NB4 (cell line): ENCODE measurements around the gene RIC8B.

ENCODE experiments used
- CTCF ChIP-seq: IDR thresholded peaks from one replicate; pipeline ENCODE4 v1.5.1; 2012; ENCODE audit warnings: low read depth, low read length
- MAX ChIP-seq: IDR thresholded peaks from 2 replicates; pipeline ENCODE4 v1.6.1; 2011; ENCODE audit warnings: low read depth, low read length
- MYC ChIP-seq: IDR thresholded peaks from 2 replicates; pipeline ENCODE4 v1.6.1; 2011; ENCODE audit warnings: low read depth, low read length
- POLR2A ChIP-seq: IDR thresholded peaks from 2 replicates; pipeline ENCODE4 v1.6.1; 2011; ENCODE audit warnings: mild to moderate bottlenecking; ENCODE audit not compliant: insufficient read length; ENCODE audit errors: extremely low read depth

- TF ChIP-seq POLR2A (no peak), MYC (no peak), CTCF (no peak), MAX (no peak)
These were observed 123.8 kb downstream of the RIC8B start for GRCh38 chr12:106897981-106898901.
